MM.1S (cell line): ENCODE results near the gene PI4KA.
A peak's percentile ranks its signal among the peaks of the same experiment; 100 is the strongest.

Source experiments
- DNase-seq: peaks from one replicate; pipeline ENCODE4 v3.0.0-alpha.2; 2015
- H2AFZ ChIP-seq: fragments of 300-600 bp; sonication (generic); 2 replicates; pipeline ENCODE4 v1.6.0; 2016; ENCODE audit warnings: antibody characterized with exemption, low read length
- H3F3A ChIP-seq: fragments of 300-600 bp; sonication (generic); 2 replicates; pipeline ENCODE4 v1.6.1; 2016; ENCODE audit warnings: mild to moderate bottlenecking, antibody characterized with exemption, low read length, moderate library complexity, mixed read lengths; ENCODE audit not compliant: insufficient read depth
- H3K27ac ChIP-seq: fragments of 300-600 bp; sonication (generic); 2 replicates; pipeline ENCODE4 v1.5.1; 2016; ENCODE audit warnings: mild to moderate bottlenecking, low read length
- H3K27me3 ChIP-seq: fragments of 300-600 bp; sonication (generic); replicated peaks from 2 replicates; pipeline ENCODE4 v1.6.0; 2016; ENCODE audit warnings: low read length; ENCODE audit not compliant: insufficient read depth
- H3K36me3 ChIP-seq: fragments of 300-600 bp; sonication (generic); replicated peaks from 2 replicates; pipeline ENCODE4 v1.6.1; 2016; ENCODE audit warnings: mild to moderate bottlenecking, low read length, mixed read lengths; ENCODE audit not compliant: insufficient read depth
- H3K4me1 ChIP-seq: fragments of 300-600 bp; sonication (generic); 2 replicates; pipeline ENCODE4 v1.6.1; 2016; ENCODE audit warnings: low read length, mixed read lengths
- H3K4me2 ChIP-seq: fragments of 300-600 bp; sonication (generic); 2 replicates; pipeline ENCODE4 v1.6.0; 2016; ENCODE audit warnings: low read depth, low read length
- H3K4me3 ChIP-seq: fragments of 300-600 bp; sonication (generic); 2 replicates; pipeline ENCODE4 v1.5.1; 2016; ENCODE audit warnings: low read length, mixed read lengths
- H3K79me2 ChIP-seq: fragments of 300-600 bp; sonication (generic); 2 replicates; pipeline ENCODE4 v1.6.1; 2016; ENCODE audit warnings: mixed run types, low read length, mixed read lengths
- H3K9ac ChIP-seq: fragments of 300-600 bp; sonication (generic); 2 replicates; pipeline ENCODE4 v1.6.1; 2016; ENCODE audit warnings: low read length, mixed read lengths
- H3K9me2 ChIP-seq: fragments of 300-600 bp; sonication (generic); replicated peaks from 2 replicates; pipeline ENCODE4 v1.6.1; 2016; ENCODE audit warnings: mild to moderate bottlenecking, low read length, mixed read lengths; ENCODE audit not compliant: insufficient read depth
- H3K9me3 ChIP-seq: fragments of 300-600 bp; sonication (generic); replicated peaks from 2 replicates; pipeline ENCODE4 v1.6.1; 2016; ENCODE audit warnings: mild to moderate bottlenecking, low read length, mixed read lengths; ENCODE audit not compliant: insufficient read depth
- H4K20me1 ChIP-seq: fragments of 300-600 bp; sonication (generic); 2 replicates; pipeline ENCODE4 v1.6.1; 2016; ENCODE audit warnings: mild to moderate bottlenecking, low read length, moderate library complexity, mixed read lengths; ENCODE audit not compliant: insufficient read depth
- EZH2 ChIP-seq: fragments of 300-600 bp; sonication (generic); optimal IDR thresholded peaks from 2 replicates; pipeline ENCODE3; 2017; ENCODE audit warnings: low read depth, mild to moderate bottlenecking, antibody characterized with exemption, low read length, mixed read lengths
- EZH2phosphoT487 ChIP-seq: fragments of 300-600 bp; sonication (generic); IDR thresholded peaks from 2 replicates; pipeline ENCODE4 v1.6.1; 2018; ENCODE audit warnings: antibody characterized with exemption, low read length
- TF ChIP-seq, protein P1 (sequence below): fragments of 300-600 bp; sonication (generic); IDR thresholded peaks from 2 replicates; pipeline ENCODE4 v1.5.1; 2016; ENCODE audit warnings: antibody characterized with exemption, low read length, mixed read lengths

PI4KA gene

DNA sequence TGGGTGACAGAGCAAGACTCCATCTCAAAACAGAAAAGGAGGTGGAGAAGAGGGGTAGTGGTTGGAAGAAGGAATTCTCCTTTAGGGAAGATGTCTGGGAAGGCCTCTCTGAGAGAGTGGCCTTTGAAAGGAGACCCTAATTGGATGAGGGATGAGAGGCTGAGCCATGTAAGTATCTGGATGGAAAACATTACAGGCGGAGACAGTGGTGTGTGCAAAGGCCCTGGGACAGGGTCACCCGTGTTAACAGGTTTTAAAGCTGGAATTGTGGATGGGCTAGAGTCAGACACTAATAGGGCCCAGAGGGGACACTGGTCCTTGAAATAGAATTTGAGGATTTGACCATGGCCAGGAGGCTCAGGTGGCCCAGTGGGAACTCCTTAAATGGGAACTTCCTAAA is 10.6 kb upstream of the PI4KA start:
- Histone ChIP-seq H3K4me2 (no peak overlapping the region), H3K36me3 (no peaks in the 10 kb centered on the region), H3K4me1 (peaks cover 26% of the 10 kb centered on the region), H3K9me3 (no peaks in the 10 kb centered on the region), H4K20me1 (no peaks in the 10 kb centered on the region), H3K9ac (no peak overlapping the region), H3K79me2 (peaks cover 30% of the 10 kb centered on the region), H3F3A (peaks cover 18% of the 10 kb centered on the region; the same call in 1 of the 2 replicates), H3K9me2 (no peaks in the 10 kb centered on the region), H2AFZ (no peak overlapping the region), H3K27me3 (no peaks in the 10 kb centered on the region), H3K4me3 (no peak overlapping the region), H3K27ac (no peak overlapping the region)
- no peak for DNase-seq
- no peak for TF ChIP-seq EZH2phosphoT487

DNA sequence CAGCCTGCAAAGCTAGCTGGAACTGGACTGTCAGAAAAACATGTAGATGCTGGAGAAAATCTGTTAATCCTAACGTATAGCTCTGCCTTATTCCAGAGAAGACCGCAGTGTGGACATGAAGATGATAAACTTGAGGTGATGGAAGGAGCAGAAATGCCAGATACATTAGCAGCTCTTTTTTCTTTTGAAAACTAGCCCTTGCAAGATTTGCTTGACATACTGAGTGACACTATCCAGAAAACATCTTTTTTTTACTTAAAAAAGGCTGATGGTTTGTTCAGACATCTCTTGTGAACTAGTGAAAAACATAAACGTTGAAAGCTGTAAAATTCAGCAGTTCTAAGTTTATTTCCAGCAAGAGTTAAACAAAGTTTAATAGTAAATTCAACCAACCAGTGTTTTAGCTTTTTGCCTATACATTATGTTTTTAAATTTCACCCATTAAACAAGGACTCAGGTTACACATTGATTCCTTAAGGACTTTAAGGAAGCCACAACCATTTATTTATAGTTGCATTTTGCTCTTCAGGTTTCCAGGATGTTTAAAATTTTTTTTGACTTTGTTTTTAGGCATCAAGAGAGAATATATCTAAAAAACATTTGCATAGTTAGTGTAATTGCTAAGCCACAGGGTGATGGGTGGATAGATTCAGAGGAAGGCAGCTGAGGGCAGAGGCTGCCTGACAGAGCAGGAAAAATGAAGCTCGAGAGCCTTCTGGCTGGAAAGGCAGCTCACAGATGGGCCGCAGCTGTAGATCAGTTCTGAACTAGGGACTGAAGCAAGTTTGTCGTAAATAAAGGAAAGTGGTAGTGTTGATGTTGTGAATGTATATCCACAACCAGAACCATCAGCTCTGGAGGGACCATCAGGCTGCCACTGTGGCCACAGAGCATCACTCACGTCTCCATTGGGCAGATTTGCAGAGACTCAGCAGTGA is 9.7 kb upstream of the PI4KA start:
- peak overlapping the region; percentile 63; the same call in 1 of the 2 replicates for H3K9ac ChIP-seq
- TF ChIP-seq, protein P1, sequence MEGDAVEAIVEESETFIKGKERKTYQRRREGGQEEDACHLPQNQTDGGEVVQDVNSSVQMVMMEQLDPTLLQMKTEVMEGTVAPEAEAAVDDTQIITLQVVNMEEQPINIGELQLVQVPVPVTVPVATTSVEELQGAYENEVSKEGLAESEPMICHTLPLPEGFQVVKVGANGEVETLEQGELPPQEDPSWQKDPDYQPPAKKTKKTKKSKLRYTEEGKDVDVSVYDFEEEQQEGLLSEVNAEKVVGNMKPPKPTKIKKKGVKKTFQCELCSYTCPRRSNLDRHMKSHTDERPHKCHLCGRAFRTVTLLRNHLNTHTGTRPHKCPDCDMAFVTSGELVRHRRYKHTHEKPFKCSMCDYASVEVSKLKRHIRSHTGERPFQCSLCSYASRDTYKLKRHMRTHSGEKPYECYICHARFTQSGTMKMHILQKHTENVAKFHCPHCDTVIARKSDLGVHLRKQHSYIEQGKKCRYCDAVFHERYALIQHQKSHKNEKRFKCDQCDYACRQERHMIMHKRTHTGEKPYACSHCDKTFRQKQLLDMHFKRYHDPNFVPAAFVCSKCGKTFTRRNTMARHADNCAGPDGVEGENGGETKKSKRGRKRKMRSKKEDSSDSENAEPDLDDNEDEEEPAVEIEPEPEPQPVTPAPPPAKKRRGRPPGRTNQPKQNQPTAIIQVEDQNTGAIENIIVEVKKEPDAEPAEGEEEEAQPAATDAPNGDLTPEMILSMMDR = no peak
- TF ChIP-seq EZH2 = no peak
- TF ChIP-seq EZH2phosphoT487 = no peak
- no peaks in the 10 kb centered on the region for H3K9me3 ChIP-seq
- peak overlapping the region; percentile 54; the same call in 1 of the 2 replicates for H2AFZ ChIP-seq
- peaks cover 18% of the 10 kb centered on the region; the same call in 1 of the 2 replicates for H3F3A ChIP-seq
- no peaks in the 10 kb centered on the region for H3K36me3 ChIP-seq
- H3K4me3 ChIP-seq = peak overlapping the region; percentile 47; the same call in 1 of the 2 replicates
- H3K4me2 ChIP-seq = peak overlapping the region; percentile 88
- no peaks in the 10 kb centered on the region for H3K27me3 ChIP-seq
- peaks cover 30% of the 10 kb centered on the region for H3K79me2 ChIP-seq
- H3K4me1 ChIP-seq = peaks cover 26% of the 10 kb centered on the region
- H4K20me1 ChIP-seq = no peaks in the 10 kb centered on the region
- peak overlapping the region; percentile 85 for H3K27ac ChIP-seq
- DNase-seq = no peak
- no peaks in the 10 kb centered on the region for H3K9me2 ChIP-seq

DNA sequence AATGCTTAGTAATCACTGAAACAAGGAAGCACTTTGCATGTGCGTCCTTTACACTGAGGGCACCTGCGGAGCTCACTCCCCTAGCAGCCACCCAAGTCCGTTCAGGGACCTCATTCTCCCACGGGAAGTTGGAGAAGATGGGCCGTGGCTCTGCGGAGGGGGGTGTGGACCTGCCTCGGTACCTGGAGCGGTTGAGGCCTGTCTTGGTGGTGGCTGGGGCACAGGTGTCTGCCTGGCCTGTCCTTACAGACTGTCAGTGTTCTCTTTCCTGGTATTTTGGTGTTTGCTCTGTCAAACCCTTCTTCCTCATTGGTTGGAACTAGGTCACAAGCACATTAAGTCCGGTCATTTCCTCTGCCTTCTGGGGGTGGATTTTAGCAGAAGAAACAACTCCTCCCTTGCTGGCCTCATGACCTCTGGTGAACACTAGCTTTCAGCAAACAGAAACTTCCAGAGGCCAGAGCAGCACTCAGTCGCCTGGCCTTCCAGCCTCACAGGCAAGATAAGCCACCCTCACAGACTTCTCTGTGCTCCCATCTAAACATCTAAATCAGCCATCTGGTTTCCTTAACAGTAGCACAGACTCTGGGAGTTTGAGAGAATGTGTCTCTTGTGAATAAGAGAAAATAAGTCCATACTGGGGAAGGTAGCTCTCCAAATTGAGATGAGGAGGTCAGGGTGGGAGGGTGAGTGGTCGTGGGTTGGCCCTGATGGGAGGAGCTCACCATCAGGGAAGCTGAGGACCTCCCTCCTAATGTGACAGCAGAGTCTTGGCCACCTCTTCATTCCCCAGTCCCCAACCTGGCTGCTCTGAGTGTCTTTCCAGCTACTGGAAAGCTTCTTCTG is 8.8 kb upstream of the PI4KA start:
- H3K4me2 ChIP-seq = peak overlapping the region; percentile 88
- peaks cover 18% of the 10 kb centered on the region; the same call in 1 of the 2 replicates for H3F3A ChIP-seq
- no peaks in the 10 kb centered on the region for H4K20me1 ChIP-seq
- H2AFZ ChIP-seq = peak overlapping the region; percentile 54
- peak; percentile 89 for DNase-seq
- H3K79me2 ChIP-seq = peaks cover 35% of the 10 kb centered on the region
- no peaks in the 10 kb centered on the region for H3K27me3 ChIP-seq
- peaks cover 26% of the 10 kb centered on the region for H3K4me1 ChIP-seq
- no peaks in the 10 kb centered on the region for H3K36me3 ChIP-seq
- H3K27ac ChIP-seq = peak overlapping the region; percentile 85
- H3K9me2 ChIP-seq = no peaks in the 10 kb centered on the region
- H3K9me3 ChIP-seq = no peaks in the 10 kb centered on the region
- peak overlapping the region; percentile 47 for H3K4me3 ChIP-seq
- peak overlapping the region; percentile 63 for H3K9ac ChIP-seq
- TF ChIP-seq, protein P1 = no peak
